ENCODE measurements around the gene ZNF644.
"Not testable (repeated sequence)": the region's sequence is repeated elsewhere in the genome, so short reads cannot be mapped to it uniquely, and the experiment has no call there.

The ZNF644 gene

DNA sequence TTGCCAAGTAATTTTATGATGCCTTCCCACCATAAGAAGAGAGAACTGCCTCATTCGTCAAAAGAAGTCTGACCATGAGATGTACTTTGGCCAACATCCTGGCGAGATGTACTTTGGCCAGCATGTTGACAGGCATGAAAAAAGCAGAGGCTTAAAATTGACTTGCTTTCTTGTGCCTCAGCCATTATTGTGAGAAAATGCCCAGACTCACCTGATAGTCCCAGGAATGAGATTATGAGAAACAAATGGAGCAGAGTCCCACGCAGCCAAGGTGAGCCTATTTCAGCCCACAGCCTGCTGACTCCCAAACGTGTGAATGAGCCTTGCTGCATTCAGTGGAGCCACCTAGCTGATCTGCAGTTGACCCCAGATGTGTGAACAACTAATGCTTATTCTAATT is 43.5 kb upstream of the ZNF644 start:
- H3F3A ChIP-seq (ENCODE audit: insufficient read depth, low read length): no peaks in the 10 kb centered on the region
- H3K79me2 ChIP-seq (ENCODE audit: insufficient read depth, low read length): no peaks in the 10 kb centered on the region
- H3K4me2 ChIP-seq (ENCODE audit: low read length): no peak overlapping the region
- no peaks in the 10 kb centered on the region for H3K9me2 ChIP-seq (ENCODE audit: low read depth, low read length)
- no peak for TF ChIP-seq EZH2 (IDR thresholded peaks at IDR 0.05; ENCODE audit: borderline replicate concordance, low read length)
- TF ChIP-seq, protein P1, sequence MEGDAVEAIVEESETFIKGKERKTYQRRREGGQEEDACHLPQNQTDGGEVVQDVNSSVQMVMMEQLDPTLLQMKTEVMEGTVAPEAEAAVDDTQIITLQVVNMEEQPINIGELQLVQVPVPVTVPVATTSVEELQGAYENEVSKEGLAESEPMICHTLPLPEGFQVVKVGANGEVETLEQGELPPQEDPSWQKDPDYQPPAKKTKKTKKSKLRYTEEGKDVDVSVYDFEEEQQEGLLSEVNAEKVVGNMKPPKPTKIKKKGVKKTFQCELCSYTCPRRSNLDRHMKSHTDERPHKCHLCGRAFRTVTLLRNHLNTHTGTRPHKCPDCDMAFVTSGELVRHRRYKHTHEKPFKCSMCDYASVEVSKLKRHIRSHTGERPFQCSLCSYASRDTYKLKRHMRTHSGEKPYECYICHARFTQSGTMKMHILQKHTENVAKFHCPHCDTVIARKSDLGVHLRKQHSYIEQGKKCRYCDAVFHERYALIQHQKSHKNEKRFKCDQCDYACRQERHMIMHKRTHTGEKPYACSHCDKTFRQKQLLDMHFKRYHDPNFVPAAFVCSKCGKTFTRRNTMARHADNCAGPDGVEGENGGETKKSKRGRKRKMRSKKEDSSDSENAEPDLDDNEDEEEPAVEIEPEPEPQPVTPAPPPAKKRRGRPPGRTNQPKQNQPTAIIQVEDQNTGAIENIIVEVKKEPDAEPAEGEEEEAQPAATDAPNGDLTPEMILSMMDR (IDR thresholded peaks at IDR 0.05; ENCODE audit: low read length): no peak
- no peak overlapping the region for H3K27ac ChIP-seq (ENCODE audit: low read depth, low read length, poor library complexity, severe bottlenecking)
- H4K20me1 ChIP-seq (ENCODE audit: insufficient read depth, low read length): no peaks in the 10 kb centered on the region
- no peak overlapping the region for H3K9ac ChIP-seq (ENCODE audit: low read length)
- H3K4me1 ChIP-seq (ENCODE audit: insufficient read depth, low read length, severe bottlenecking): no peaks in the 10 kb centered on the region
- H3K4me3 ChIP-seq (ENCODE audit: low read depth, low read length, poor library complexity, severe bottlenecking): no peak overlapping the region
- H3K36me3 ChIP-seq (ENCODE audit: insufficient read depth, low read length): no peaks in the 10 kb centered on the region; the same call in 1 of the 2 replicates
- no peak overlapping the region for H2AFZ ChIP-seq (ENCODE audit: low read length)
- no peaks in the 10 kb centered on the region for H3K27me3 ChIP-seq (ENCODE audit: insufficient read depth, low read length)
- 0 out of 2 replicates have a peak, but pooled peaks cover 5% of the 10 kb centered on the region for H3K9me3 ChIP-seq (ENCODE audit: low read length)

GRCh38 chr1:91063403-91063802 is 41.6 kb upstream of the ZNF644 start:
- not testable (repeated sequence) for H3K4me2 ChIP-seq (ENCODE audit: low read length); H3K9ac ChIP-seq (ENCODE audit: low read length); H3K36me3 ChIP-seq (ENCODE audit: insufficient read depth, low read length); H3K27me3 ChIP-seq (ENCODE audit: insufficient read depth, low read length); H2AFZ ChIP-seq (ENCODE audit: low read length); H3K4me1 ChIP-seq (ENCODE audit: insufficient read depth, low read length, severe bottlenecking); H3F3A ChIP-seq (ENCODE audit: insufficient read depth, low read length); H3K4me3 ChIP-seq (ENCODE audit: low read depth, low read length, poor library complexity, severe bottlenecking); H4K20me1 ChIP-seq (ENCODE audit: insufficient read depth, low read length); H3K9me2 ChIP-seq (ENCODE audit: low read depth, low read length); H3K79me2 ChIP-seq (ENCODE audit: insufficient read depth, low read length); H3K9me3 ChIP-seq (ENCODE audit: low read length); H3K27ac ChIP-seq (ENCODE audit: low read depth, low read length, poor library complexity, severe bottlenecking)

GRCh38 chr1:91059157-91059556 is 37.3 kb upstream of the ZNF644 start:
- Histone ChIP-seq H3K36me3 (ENCODE audit: insufficient read depth, low read length) (no peaks in the 10 kb centered on the region), H3F3A (ENCODE audit: insufficient read depth, low read length) (no peaks in the 10 kb centered on the region), H3K9me3 (ENCODE audit: low read length) (0 out of 2 replicates have a peak, but pooled peaks cover 3% of the 10 kb centered on the region), H3K9ac (ENCODE audit: low read length) (no peak overlapping the region), H3K27me3 (ENCODE audit: insufficient read depth, low read length) (no peaks in the 10 kb centered on the region), H3K79me2 (ENCODE audit: insufficient read depth, low read length) (no peaks in the 10 kb centered on the region), H3K4me1 (ENCODE audit: insufficient read depth, low read length, severe bottlenecking) (peaks cover 37% of the 10 kb centered on the region), H3K27ac (ENCODE audit: low read depth, low read length, poor library complexity, severe bottlenecking) (no peak overlapping the region), H3K9me2 (ENCODE audit: low read depth, low read length) (no peaks in the 10 kb centered on the region), H4K20me1 (ENCODE audit: insufficient read depth, low read length) (no peaks in the 10 kb centered on the region), H3K4me2 (ENCODE audit: low read length) (no peak overlapping the region), H2AFZ (ENCODE audit: low read length) (0 out of 2 replicates have a peak overlapping the region, but pooled peaks have one; percentile 0), H3K4me3 (ENCODE audit: low read depth, low read length, poor library complexity, severe bottlenecking) (no peak overlapping the region)
- TF ChIP-seq, protein P1 (IDR thresholded peaks at IDR 0.05; ENCODE audit: low read length): no peak
- no peak for TF ChIP-seq EZH2 (IDR thresholded peaks at IDR 0.05; ENCODE audit: borderline replicate concordance, low read length)

DNA sequence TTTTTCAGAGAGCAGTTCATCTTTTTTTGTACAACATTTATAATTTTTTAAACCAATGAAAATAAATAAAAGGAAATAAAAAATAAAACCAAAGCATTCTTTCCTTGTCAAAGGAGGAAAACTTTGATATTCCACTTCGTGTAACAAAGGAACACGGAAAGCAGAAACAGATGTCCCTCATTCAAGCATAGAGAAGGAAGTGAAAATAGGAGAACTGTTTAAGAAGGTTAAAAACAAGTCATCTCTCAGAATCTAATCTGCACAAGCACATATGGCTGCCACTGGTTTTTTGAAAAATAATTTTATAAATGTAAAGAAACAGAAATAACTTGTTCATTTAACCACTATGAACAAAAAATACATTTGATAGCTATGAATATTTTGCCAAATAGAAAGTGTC is 35.9 kb upstream of the ZNF644 start:
- Histone ChIP-seq H2AFZ (ENCODE audit: low read length) (no peak overlapping the region), H3K9me3 (ENCODE audit: low read length) (no peaks in the 10 kb centered on the region), H3K27ac (ENCODE audit: low read depth, low read length, poor library complexity, severe bottlenecking) (peak overlapping the region; percentile 77), H4K20me1 (ENCODE audit: insufficient read depth, low read length) (no peaks in the 10 kb centered on the region), H3K9ac (ENCODE audit: low read length) (no peak overlapping the region), H3K27me3 (ENCODE audit: insufficient read depth, low read length) (no peaks in the 10 kb centered on the region), H3K4me2 (ENCODE audit: low read length) (peak overlapping the region; percentile 29; the same call in 1 of the 2 replicates), H3F3A (ENCODE audit: insufficient read depth, low read length) (no peaks in the 10 kb centered on the region), H3K9me2 (ENCODE audit: low read depth, low read length) (no peaks in the 10 kb centered on the region), H3K4me3 (ENCODE audit: low read depth, low read length, poor library complexity, severe bottlenecking) (no peak overlapping the region), H3K79me2 (ENCODE audit: insufficient read depth, low read length) (no peaks in the 10 kb centered on the region), H3K4me1 (ENCODE audit: insufficient read depth, low read length, severe bottlenecking) (peaks cover 46% of the 10 kb centered on the region), H3K36me3 (ENCODE audit: insufficient read depth, low read length) (no peaks in the 10 kb centered on the region)
- TF ChIP-seq, protein P1 (IDR thresholded peaks at IDR 0.05; ENCODE audit: low read length): no peak
- no peak for TF ChIP-seq EZH2 (IDR thresholded peaks at IDR 0.05; ENCODE audit: borderline replicate concordance, low read length)
